ENCODE results near the gene NRIP1.
"Not testable (repeated sequence)": the region's sequence is repeated elsewhere in the genome, so short reads cannot be mapped to it uniquely, and the experiment has no call there.

NRIP1 gene

GRCh38 chr21:15036189-15036588 is 28.6 kb downstream of the NRIP1 start:
- Mint-ChIP-seq H3K36me3 (ENCODE audit: low read depth) (peaks cover 33% of the 10 kb centered on the region), H3K4me1 (ENCODE audit: low read depth) (peaks cover 60% of the 10 kb centered on the region), H3K4me3 (no peak overlapping the region), H3K27ac (no peak overlapping the region), H3K27me3 (no peaks in the 10 kb centered on the region), H3K9me3 (no peaks in the 10 kb centered on the region)

- Mint-ChIP-seq H3K4me3 (no peak overlapping the region), H3K9me3 (no peaks in the 10 kb centered on the region), H3K27ac (peak overlapping the region; percentile 80), H3K4me1 (ENCODE audit: low read depth) (peaks cover 66% of the 10 kb centered on the region), H3K36me3 (ENCODE audit: low read depth) (peaks cover 29% of the 10 kb centered on the region), H3K27me3 (no peaks in the 10 kb centered on the region)
Observed at GRCh38 chr21:15034126-15034853, 30.5 kb downstream of the NRIP1 start.

DNA sequence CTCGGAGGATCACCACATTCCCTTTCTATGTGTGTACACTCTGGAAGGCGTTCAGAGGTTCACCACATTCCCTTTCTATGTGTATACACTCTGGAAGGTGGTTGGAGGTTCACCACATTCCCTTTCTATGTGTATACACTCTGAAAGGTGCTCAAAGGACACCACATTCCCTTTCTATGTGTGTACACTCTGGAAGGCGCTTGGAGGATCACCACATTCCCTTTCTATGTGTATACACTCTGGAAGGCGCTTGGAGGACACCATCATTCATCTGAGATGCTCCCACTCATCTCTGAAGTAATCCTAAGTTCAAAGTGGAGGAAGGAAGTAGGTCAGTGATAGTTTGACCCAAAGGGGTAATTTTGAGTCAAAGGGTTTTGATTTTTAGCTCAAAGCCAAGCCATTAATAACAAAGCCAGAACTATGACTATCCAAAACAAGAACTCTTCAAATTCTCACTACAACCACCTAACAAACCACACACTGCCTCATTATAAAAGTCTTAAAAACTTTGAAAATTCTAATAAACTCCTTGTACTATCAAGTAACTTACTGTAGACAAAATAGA is 32.9 kb downstream of the NRIP1 start:
- Mint-ChIP-seq H3K4me1 (ENCODE audit: low read depth) (peaks cover 70% of the 10 kb centered on the region), H3K9me3 (no peaks in the 10 kb centered on the region), H3K27ac (no peak overlapping the region), H3K36me3 (ENCODE audit: low read depth) (peaks cover 20% of the 10 kb centered on the region), H3K4me3 (no peak overlapping the region), H3K27me3 (no peaks in the 10 kb centered on the region)

DNA sequence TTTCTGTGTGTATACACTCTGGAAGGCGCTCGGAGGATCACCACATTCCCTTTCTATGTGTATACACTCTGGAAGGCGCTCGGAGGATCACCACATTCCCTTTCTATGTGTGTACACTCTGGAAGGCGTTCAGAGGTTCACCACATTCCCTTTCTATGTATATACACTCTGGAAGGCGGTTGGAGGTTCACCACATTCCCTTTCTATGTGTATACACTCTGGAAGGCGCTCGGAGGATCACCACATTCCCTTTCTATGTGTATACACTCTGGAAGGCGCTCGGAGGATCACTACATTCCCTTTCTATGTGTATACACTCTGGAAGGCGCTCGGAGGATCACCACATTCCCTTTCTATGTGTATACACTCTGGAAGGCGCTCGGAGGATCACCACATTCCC is 33.4 kb downstream of the NRIP1 start:
- peaks cover 23% of the 10 kb centered on the region for H3K36me3 Mint-ChIP-seq (ENCODE audit: low read depth)
- peaks cover 66% of the 10 kb centered on the region for H3K4me1 Mint-ChIP-seq (ENCODE audit: low read depth)
- not testable (repeated sequence) for H3K9me3 Mint-ChIP-seq, H3K27me3 Mint-ChIP-seq, H3K4me3 Mint-ChIP-seq, H3K27ac Mint-ChIP-seq

GRCh38 chr21:15030861-15031260 is 33.9 kb downstream of the NRIP1 start:
- Mint-ChIP-seq H3K4me1 (ENCODE audit: low read depth) (peaks cover 61% of the 10 kb centered on the region), H3K36me3 (ENCODE audit: low read depth) (peaks cover 24% of the 10 kb centered on the region)
- not testable (repeated sequence) for H3K27me3 Mint-ChIP-seq, H3K27ac Mint-ChIP-seq, H3K4me3 Mint-ChIP-seq, H3K9me3 Mint-ChIP-seq

GRCh38 chr21:15029077-15029476 is 35.7 kb downstream of the NRIP1 start:
- H3K36me3 Mint-ChIP-seq (ENCODE audit: low read depth), result peaks cover 34% of the 10 kb centered on the region
- peak overlapping the region; percentile 42 for H3K27ac Mint-ChIP-seq
- no peaks in the 10 kb centered on the region for H3K27me3 Mint-ChIP-seq
- H3K4me3 Mint-ChIP-seq, result no peak overlapping the region
- peaks cover 55% of the 10 kb centered on the region for H3K4me1 Mint-ChIP-seq (ENCODE audit: low read depth)
- peaks cover 5% of the 10 kb centered on the region for H3K9me3 Mint-ChIP-seq

GRCh38 chr21:15028186-15028585 is 36.6 kb downstream of the NRIP1 start:
- Mint-ChIP-seq H3K4me3 (no peak overlapping the region), H3K27me3 (no peaks in the 10 kb centered on the region), H3K27ac (no peak overlapping the region), H3K4me1 (ENCODE audit: low read depth) (peaks cover 49% of the 10 kb centered on the region), H3K36me3 (ENCODE audit: low read depth) (peaks cover 34% of the 10 kb centered on the region), H3K9me3 (peaks cover 5% of the 10 kb centered on the region)

DNA sequence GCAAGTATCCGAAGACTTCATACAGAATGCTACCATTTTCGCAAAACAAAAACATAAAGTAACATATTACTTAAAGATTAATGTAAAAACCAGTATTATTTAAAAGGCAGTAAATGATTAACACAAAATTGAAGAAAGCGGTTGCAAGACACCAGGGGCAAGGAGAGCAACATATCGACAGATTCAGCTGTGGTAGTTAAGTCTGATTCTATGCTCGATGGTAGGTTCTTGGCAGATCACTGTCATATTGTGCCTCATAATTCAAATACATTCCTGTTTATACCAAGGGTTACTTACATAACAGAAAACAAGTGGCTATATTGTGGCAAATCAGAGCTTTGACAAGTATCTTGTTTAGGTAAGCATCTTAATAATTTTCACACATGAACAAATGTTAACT is 37.7 kb downstream of the NRIP1 start:
- no peaks in the 10 kb centered on the region for H3K27me3 Mint-ChIP-seq
- peaks cover 48% of the 10 kb centered on the region for H3K4me1 Mint-ChIP-seq (ENCODE audit: low read depth)
- H3K4me3 Mint-ChIP-seq, result no peak overlapping the region
- H3K27ac Mint-ChIP-seq, result no peak overlapping the region
- peaks cover 5% of the 10 kb centered on the region for H3K9me3 Mint-ChIP-seq
- peaks cover 37% of the 10 kb centered on the region for H3K36me3 Mint-ChIP-seq (ENCODE audit: low read depth)

- Mint-ChIP-seq H3K27ac (peak overlapping the region; percentile 50), H3K9me3 (peaks cover 5% of the 10 kb centered on the region)
Observed at GRCh38 chr21:15026370-15026769, 38.4 kb downstream of the NRIP1 start.

GRCh38 chr21:15023776-15024175 is 41.0 kb downstream of the NRIP1 start:
- H3K36me3 Mint-ChIP-seq (ENCODE audit: low read depth), result peaks cover 33% of the 10 kb centered on the region
- H3K9me3 Mint-ChIP-seq, result peaks cover 5% of the 10 kb centered on the region
- H3K27me3 Mint-ChIP-seq, result no peaks in the 10 kb centered on the region
- H3K4me3 Mint-ChIP-seq, result no peak overlapping the region
- H3K27ac Mint-ChIP-seq, result no peak overlapping the region
- H3K4me1 Mint-ChIP-seq (ENCODE audit: low read depth), result peaks cover 52% of the 10 kb centered on the region

More at GRCh38 chr21:15026370-15026769, 38.4 kb downstream of the NRIP1 start:
- H3K27me3 Mint-ChIP-seq, result no peaks in the 10 kb centered on the region
- no peak overlapping the region for H3K4me3 Mint-ChIP-seq
- peaks cover 39% of the 10 kb centered on the region for H3K36me3 Mint-ChIP-seq (ENCODE audit: low read depth)
- H3K4me1 Mint-ChIP-seq (ENCODE audit: low read depth), result peaks cover 51% of the 10 kb centered on the region

GRCh38 chr21:15022608-15023261 is 42.1 kb downstream of the NRIP1 start:
- Mint-ChIP-seq H3K4me3 (no peak overlapping the region), H3K9me3 (peaks cover 5% of the 10 kb centered on the region), H3K27me3 (no peaks in the 10 kb centered on the region), H3K36me3 (ENCODE audit: low read depth) (peaks cover 33% of the 10 kb centered on the region), H3K27ac (no peak overlapping the region), H3K4me1 (ENCODE audit: low read depth) (peaks cover 55% of the 10 kb centered on the region)

DNA sequence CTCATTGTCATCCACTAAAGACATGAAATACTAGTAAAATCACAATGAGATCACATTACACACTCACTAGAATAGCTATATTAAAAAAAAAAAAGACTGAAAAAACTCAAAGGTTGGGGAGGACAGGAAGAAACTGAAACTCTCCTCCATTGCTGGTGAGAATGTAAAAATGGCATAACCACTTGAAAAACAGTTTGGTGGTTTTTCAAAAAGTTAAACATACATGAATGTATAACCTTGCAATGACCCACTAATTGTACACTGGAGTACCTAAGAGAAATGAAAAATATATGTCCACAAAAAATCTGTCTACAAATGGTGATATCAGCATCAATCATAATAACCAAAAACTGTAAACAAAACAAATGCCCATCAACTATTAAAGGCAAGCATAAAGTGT is 44.0 kb downstream of the NRIP1 start:
- no peak overlapping the region for H3K27ac Mint-ChIP-seq
- H3K4me1 Mint-ChIP-seq (ENCODE audit: low read depth), result peaks cover 54% of the 10 kb centered on the region
- peaks cover 4% of the 10 kb centered on the region for H3K9me3 Mint-ChIP-seq
- peaks cover 33% of the 10 kb centered on the region for H3K36me3 Mint-ChIP-seq (ENCODE audit: low read depth)
- no peaks in the 10 kb centered on the region for H3K27me3 Mint-ChIP-seq
- no peak overlapping the region for H3K4me3 Mint-ChIP-seq

DNA sequence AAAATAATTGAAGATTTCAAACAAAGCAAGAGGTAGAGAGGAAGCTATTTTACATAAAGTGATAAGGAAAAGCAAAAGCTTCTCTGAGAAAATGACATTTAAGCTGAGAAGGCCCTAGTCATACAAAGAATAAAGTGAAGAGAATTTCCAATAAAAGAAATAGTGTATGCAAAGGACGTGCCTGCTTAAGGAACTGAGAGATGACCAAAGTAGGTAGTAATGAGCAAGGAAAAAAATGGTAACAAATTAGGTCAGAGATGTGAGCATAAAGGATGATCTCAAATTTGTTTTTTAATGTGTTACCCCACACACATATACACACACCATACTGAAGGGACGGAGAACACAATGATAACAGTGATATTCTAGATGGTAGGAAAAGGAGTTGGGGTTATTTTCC is 46.4 kb downstream of the NRIP1 start:
- H3K27ac Mint-ChIP-seq, result peak overlapping the region; percentile 57
- H3K9me3 Mint-ChIP-seq, result no peaks in the 10 kb centered on the region
- no peak overlapping the region for H3K4me3 Mint-ChIP-seq
- H3K36me3 Mint-ChIP-seq (ENCODE audit: low read depth), result peaks cover 24% of the 10 kb centered on the region
- no peaks in the 10 kb centered on the region for H3K27me3 Mint-ChIP-seq
- peaks cover 42% of the 10 kb centered on the region for H3K4me1 Mint-ChIP-seq (ENCODE audit: low read depth)

- Mint-ChIP-seq H3K27ac (no peak overlapping the region), H3K4me3 (no peak overlapping the region), H3K4me1 (ENCODE audit: low read depth) (peaks cover 26% of the 10 kb centered on the region), H3K9me3 (no peaks in the 10 kb centered on the region), H3K27me3 (no peaks in the 10 kb centered on the region), H3K36me3 (ENCODE audit: low read depth) (peaks cover 7% of the 10 kb centered on the region)
Observed at GRCh38 chr21:15015622-15016471, 49.0 kb downstream of the NRIP1 start.

DNA sequence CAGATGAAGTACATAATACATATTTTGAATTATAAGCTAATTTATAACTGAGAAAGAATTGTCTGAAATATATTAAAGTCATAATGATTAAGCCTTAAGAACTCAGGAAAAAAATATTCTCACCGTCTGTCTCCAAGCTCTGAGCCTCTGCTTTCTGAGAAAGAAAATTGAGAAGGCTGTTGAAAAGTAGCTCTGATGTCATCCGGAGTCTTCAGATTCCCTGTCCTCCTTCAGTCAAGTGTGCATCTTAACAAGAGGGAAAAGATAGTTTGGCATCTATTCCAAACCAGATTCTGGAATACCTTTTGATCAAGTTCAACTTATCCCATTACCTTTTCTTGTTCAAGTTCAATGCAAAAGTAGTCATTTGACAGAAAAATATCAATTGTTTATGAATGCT is 50.6 kb downstream of the NRIP1 start:
- Mint-ChIP-seq H3K4me3 (no peak overlapping the region), H3K4me1 (ENCODE audit: low read depth) (peaks cover 20% of the 10 kb centered on the region), H3K27me3 (no peaks in the 10 kb centered on the region), H3K36me3 (ENCODE audit: low read depth) (peaks cover 13% of the 10 kb centered on the region), H3K27ac (no peak overlapping the region), H3K9me3 (no peaks in the 10 kb centered on the region)
